Activated CD4-positive, CD25-positive, alpha-beta regulatory T cell treated with anti-CD3 and anti-CD28 coated beads, Interleukin-2, amount 50 U/mL, for 24 hours (primary cell): ENCODE results near the gene PHC2.

ENCODE experiments used
- ATAC-seq, 2 donors: fragments of 150-1000 bp; cut with Tn5 transposase; one replicate each; pipeline ENCODE4 v1.10.0; 2021; ENCODE audit warnings: mild to moderate bottlenecking in 1 of 2, moderate library complexity in 1 of 2

Gene PHC2

DNA sequence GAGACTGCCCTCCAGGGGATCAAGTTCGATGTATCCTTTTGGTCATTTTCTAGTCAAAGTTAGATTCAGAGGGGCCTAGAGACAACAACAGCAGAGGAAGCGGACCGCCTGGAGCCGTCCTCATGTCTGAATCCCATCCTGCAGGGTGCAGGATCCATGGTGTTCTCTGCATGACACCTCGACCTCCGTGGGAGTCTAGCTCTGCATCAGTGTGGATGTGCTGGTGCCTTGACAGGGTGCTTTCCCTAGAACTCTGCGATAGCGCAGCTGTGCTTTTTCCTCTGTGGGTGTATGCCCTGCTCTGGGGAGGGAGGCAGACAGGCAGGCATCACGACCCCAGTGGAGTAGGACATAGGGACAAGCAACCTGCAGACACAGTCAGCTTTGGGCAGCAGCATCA lies 61.8 kb downstream of the PHC2 start:
- no peak for ATAC-seq

- ATAC-seq, result no peak
These were observed 62.5 kb downstream of the PHC2 start for GRCh38 chr1:33368431-33368830.

GRCh38 chr1:33367485-33368405 lies 63.1 kb downstream of the PHC2 start:
- peak; percentile 87 to 88 for ATAC-seq

DNA sequence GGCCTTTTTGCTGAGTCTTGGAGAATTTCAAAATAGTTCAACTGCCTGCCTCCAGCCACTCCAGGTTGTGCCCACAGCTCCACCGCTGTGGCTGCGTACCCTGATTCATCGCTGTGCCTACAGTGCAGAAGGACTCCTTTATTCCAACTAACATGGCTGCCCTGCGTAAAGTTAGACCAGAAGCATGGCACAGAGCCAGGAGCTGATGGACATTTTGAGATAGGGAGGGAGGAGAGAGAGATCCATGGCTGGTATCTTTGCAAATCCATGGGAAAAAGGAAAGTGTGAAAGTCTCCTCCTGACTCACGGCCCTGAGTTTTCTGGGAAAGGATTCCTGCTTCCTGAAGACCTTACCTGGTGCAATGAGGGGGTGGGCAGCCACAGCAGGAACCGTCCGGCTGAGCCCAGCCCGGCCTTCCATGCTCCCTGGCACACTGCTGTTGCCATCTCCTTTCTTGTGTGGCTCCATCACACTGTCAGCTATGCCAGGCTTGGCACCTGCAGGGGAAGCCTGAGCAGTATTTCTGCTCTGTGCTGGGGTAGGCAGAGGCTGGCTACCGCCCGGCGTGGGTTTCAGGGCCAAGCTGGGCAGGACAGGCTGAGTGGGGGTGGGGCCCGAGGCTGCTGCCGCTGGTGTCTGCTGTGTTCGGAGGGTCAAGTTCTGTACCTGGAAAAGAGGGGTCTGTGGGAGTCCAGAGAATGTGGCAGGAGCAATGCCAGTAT lies 64.0 kb downstream of the PHC2 start:
- no peak for ATAC-seq

DNA sequence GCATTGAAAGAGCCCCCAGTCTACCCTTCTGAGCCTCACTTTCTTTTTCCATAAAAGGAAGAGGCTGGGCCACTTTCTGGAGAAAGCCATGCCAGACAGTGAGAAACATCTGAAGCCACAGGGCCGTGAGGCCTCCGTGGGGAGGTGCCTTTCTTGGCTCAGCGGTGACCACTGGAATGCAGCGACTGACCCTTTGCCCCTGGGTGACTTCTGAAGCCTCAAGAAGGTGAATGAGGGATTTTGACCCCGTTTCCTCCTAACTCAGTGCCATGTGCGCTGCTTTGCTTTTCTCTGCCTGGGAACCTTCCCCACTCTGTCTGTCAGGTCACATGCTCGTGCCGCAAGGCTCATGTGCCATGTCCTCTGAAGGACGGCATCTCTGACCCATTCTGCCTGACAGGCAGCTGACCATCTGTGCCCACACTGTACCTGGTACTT lies 65.3 kb downstream of the PHC2 start:
- no peak for ATAC-seq

GRCh38 chr1:33364565-33364918 lies 66.4 kb downstream of the PHC2 start:
- no peak for ATAC-seq

GRCh38 chr1:33363470-33363861 lies 67.4 kb downstream of the PHC2 start:
- no peak for ATAC-seq

DNA sequence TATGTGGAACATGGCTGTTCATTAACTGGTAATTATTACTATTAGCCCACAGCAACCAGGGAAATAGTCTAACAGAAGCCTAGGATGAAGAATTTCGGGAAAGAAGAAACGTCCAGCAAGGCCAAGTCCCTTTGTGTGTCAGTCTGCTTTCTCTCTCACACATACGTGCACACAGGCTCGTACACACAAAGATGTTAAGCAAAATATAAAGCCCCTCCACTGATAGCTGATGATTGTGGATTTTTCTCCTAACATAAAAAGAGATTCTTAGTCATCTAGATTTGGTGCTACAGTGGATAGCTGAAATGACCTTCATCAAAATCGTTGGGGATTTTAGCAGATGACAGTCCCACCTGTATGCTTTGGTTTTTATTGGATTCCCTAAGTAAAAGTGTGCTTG lies 67.9 kb downstream of the PHC2 start:
- no peak for ATAC-seq

- ATAC-seq, result no peak
These were observed 69.2 kb downstream of the PHC2 start for GRCh38 chr1:33361532-33362235.

GRCh38 chr1:33360367-33360766 lies 70.5 kb downstream of the PHC2 start:
- ATAC-seq, result no peak

DNA sequence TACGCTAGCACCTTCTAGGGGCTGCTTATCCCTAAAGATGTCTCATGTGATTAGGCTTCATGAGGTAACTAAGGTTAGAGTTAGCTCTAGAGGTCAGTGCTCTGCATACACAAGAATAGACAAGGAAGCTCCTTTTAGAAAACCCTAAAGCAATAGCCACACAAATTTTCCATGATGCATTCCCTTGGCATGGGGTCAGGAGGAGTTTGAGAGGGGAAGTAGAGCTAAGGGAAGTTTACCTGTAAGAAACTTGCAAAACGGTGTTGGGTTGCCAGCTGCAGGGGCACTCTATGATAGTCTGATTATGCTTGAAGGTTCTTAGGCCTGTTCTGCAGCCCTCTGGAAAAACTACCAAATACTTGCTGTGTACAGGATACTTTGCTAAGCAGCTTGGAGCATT lies 71.0 kb downstream of the PHC2 start:
- no peak for ATAC-seq

DNA sequence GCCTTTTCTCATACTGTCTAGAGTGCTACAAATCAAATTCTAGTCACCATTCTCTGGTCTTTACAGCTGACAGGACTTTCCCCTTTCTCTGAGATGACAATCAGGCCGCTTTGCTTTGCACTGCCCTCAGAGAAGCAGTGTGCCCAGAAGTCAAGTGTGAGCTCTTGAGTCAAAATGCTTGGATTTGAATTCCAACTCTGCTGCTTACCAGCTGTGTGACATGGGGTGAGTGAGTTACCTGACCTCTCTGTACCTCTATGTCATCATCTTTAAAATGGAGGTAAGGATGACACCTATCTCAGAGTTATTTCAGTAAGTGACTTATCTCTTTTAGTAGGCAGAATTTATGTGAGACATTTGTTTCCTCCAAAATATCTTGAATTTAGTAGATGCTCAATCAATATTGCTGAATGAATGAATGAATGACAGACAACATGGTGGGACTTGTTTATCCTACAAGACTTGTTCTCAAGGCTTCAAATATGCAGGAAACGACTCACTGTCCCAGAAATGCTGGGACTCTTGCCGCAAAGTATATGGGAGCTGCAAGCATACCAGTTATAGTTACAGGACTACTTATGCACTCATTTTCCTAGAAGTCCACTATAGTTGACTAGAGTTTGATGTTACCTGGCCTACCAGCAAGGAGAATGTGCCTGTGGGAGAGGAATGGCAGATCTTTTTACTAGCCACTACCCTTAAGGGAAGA lies 71.9 kb downstream of the PHC2 start:
- ATAC-seq, result no peak

- no peak for ATAC-seq
These were observed 72.6 kb downstream of the PHC2 start for GRCh38 chr1:33358114-33358794.

- no peak for ATAC-seq
These were observed 73.8 kb downstream of the PHC2 start for GRCh38 chr1:33357099-33357498.

DNA sequence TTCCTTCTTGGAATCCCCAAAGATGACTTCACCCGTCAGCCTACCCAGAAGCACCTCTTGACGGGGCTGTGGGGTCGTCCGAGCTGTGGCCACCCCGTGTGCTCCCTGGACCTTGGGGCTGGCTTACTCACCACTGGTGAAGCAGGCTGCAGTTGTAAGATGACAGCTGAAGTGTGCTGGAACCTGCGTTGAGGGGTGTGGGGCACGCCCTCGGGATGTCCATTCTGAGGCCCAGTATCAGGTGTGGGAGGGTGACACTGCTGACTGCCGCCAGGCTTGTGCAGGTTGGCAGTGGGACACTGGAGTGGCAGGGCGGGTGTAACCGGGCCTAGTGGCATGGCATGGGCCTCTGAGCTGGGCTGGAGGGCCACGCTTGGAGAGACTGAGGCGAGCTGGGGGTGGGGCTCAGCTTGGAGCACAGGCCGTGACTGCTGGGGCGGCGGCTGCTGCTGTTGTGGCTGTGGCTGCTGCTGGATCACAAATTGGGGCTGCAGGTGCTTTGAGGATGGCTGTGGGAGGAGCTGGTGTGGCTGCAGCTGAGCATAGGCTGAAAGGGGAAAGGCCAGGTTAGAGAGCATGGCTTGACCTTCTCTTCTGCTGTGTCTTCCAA lies 76.1 kb downstream of the PHC2 start:
- ATAC-seq, result no peak

DNA sequence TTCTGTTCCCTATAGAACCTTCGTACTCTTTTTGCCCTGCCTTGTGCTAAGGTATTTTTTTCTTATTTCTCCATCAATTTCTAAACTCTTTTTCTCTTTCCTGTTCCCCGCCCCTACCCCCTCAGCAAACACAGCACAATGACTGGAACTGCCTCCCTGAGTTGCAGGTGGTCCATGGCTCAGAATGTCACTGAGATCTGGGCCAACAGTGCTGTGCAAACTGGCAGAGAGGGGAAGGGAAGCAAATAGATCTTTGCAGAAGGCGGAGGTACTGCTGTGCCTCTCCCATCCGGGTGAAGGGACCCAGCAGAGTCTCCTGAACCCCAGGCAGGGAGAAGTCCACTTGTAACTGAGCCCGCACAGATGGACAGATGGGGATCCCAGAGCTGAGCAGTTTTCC lies 77.4 kb downstream of the PHC2 start:
- no peak for ATAC-seq

- ATAC-seq, result no peak
These were observed 79.6 kb downstream of the PHC2 start for GRCh38 chr1:33351281-33351660.

GRCh38 chr1:33350611-33351280 lies 80.1 kb downstream of the PHC2 start:
- no peak for ATAC-seq

GRCh38 chr1:33349778-33350610 lies 80.9 kb downstream of the PHC2 start:
- ATAC-seq, result peak; percentile 89

GRCh38 chr1:33349081-33349759 lies 81.7 kb downstream of the PHC2 start:
- ATAC-seq, result peak; percentile 32 to 38
